KOPT-K1 (cell line): Measurements from ENCODE around the gene CEP170B.

Experiments
- H3K27ac ChIP-seq: fragments of 200-600 bp; sonication (generic); 2 replicates; pipeline ENCODE4 v1.5.1; 2016; ENCODE audit warnings: antibody characterized with exemption, mild to moderate bottlenecking, low read depth, low read length; ENCODE audit not compliant: poor library complexity, severe bottlenecking
- H3K36me3 ChIP-seq: fragments of 200-600 bp; sonication (generic); 2 replicates; pipeline ENCODE4 v1.5.1; 2017; ENCODE audit warnings: antibody characterized with exemption, mild to moderate bottlenecking, low read length, moderate library complexity; ENCODE audit not compliant: insufficient read depth
- H3K9me3 ChIP-seq: fragments of 200-600 bp; sonication (generic); 2 replicates; pipeline ENCODE4 v1.5.1; 2017; ENCODE audit warnings: antibody characterized with exemption, low read length, mild to moderate bottlenecking; ENCODE audit not compliant: insufficient read depth, poor library complexity, severe bottlenecking

The CEP170B gene

GRCh38 chr14:104931771-104932675, 67.0 kb downstream of the CEP170B start:
- H3K27ac ChIP-seq: no peak overlapping the region
- H3K36me3 ChIP-seq: no peaks in the 10 kb centered on the region

GRCh38 chr14:104932676-104933631, 67.9 kb downstream of the CEP170B start:
- no peak overlapping the region for H3K27ac ChIP-seq
- H3K36me3 ChIP-seq: no peaks in the 10 kb centered on the region
- no peaks in the 10 kb centered on the region for H3K9me3 ChIP-seq

More at GRCh38 chr14:104931771-104932675, 67.0 kb downstream of the CEP170B start:
- no peaks in the 10 kb centered on the region for H3K9me3 ChIP-seq

DNA sequence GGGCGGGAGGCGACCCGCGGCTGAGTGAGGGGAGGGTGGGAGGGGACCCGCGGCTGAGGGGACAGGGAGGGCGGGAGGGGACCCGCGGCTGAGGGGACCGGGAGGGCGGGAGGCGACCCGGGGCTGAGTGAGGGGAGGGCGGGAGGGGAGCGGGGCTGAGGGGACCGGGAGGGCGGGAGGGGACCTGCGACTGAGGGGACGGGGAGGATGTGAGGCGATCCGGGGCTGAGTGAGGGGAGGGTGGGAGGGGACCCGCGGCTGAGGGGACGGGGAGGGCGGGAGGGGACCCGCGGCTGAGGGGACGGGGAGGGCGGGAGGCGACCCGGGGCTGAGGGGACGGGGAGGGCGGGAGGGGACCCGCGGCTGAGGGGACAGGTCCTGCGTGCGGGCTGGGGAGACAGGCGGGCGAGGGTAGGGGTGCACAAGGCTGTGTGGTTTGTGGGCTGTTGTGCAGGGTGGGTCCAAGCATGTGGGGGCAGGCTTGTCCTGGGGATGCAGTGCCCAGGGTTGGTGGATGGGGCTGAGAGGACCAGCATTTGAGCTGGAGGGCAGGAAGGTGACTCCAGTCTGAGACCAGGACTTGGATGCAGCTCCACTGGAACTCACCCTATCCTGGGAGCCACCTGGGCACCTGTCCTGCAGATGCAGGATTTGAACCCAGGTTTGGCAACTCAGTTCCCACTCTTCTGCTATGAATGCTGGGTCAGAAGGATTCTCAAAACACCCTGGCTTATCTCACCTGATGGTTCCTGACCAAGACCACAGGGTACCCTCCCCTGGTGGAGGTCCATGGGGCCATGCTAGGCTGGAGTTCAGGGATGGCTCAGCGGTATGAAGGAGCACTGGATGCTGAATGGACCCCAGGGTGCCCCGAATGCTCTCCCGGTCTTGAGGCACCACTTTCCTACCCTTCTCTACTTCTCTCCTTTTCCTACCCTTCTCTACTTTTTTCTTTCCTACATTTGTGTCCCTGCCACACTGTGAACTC, 69.0 kb downstream of the CEP170B start:
- Histone ChIP-seq H3K36me3 (no peaks in the 10 kb centered on the region), H3K9me3 (no peaks in the 10 kb centered on the region), H3K27ac (no peak overlapping the region)

DNA sequence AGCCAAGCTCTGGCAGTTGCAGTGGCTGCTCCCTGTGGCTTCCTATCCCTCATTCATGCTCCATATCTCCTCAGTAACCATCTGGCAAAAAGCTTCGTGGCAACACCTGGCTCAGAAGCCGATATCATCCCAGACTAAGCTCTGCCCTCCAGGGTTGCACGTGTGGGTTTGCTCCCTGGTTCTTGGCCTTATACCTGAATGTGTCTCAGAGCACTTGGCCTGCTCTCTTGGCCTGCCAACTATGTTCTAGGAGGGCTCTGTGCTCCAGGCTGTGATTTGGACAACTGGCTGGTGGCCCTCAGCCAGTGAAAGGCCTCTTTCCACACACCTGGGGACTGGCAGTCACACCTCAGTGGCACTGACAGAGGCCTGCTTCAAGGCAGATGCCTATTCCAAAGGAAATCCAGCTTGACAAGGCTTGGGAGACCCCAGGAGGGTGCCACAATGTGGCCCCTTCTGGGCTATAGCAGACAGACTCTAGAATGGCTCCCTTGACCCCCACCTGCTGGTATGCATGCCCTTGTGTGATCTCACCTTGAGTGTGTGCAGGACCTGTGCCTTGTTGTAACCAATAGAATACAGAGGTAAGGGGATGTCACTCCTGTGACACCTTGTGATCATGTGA, 70.1 kb downstream of the CEP170B start:
- Histone ChIP-seq H3K9me3 (no peaks in the 10 kb centered on the region), H3K36me3 (no peaks in the 10 kb centered on the region), H3K27ac (no peak overlapping the region)

DNA sequence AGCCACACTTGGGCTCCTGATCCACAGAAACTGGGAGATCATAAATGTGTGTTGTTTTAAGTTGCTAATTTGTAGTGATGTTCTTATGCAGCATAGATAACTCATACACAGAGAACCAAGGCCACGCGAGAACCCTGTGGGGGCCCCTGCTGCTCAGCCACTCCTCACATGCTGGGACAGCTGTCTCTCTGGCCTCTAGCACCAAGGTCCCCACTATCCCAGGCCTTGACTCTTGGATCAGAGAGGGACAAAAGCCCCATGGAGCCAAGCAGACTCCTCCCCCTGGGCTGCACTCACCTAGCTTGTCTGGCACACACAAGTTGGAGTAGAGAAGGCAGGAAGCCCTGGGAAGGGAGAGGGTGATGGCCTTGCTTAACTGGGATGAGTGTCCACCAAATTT, 70.9 kb downstream of the CEP170B start:
- no peaks in the 10 kb centered on the region for H3K9me3 ChIP-seq
- H3K36me3 ChIP-seq: no peaks in the 10 kb centered on the region
- H3K27ac ChIP-seq: no peak overlapping the region

DNA sequence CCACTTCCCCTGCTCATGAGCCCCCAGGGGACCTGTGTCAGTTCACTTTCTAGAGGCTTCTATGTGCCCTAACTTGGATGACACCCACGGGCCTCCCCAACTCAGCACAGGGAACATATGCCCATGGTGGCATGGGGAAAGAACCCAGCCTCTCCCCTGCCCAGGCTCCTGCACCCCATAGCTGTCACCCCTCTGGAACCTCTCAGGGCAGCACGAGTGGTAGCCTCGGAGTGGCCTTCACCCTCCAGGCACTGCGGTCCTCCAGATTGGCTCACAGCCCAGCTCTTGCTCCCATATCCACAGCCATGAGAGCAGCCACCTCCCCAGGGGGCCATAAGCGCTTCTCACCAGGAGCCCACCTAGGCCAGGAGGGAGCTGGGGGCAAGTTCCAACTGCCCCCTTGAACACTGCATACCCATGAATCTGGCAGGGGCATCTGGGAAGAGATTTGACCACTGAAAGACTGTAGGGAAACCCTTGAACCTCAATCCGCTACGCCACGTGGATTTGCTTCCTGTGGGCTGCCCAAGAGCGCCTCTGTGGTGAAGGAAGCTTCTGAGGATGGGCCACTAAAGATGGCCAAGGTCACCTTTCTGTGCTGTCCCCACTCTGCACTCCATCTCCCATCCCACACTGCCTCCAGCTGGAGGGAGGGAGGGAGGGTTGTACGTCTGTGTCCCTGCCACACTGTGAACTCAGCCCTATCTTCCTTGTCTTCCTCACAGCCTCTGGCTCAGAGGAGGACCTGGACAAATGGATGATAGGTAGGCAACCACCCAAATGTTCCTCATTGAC, 71.5 kb downstream of the CEP170B start:
- H3K27ac ChIP-seq: no peak overlapping the region

DNA sequence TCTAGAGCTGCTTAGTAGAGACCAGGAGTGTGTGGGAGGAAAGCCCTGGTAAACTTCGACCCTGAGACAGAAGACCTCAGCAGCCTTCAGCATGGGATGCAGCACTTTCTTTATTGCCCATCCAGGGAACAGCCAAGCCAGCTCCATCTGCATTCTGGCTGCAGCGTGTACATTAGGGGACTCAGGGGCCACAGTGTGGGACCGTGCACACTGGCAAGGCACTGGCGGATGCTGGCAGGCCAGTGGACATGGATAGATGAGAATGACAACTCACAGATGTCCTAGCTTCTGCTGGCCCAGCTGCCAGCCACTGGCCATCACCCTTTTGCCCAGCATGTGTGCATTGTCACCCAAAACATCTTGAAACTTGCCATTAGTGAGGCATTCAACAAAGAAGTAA, 72.1 kb downstream of the CEP170B start:
- Histone ChIP-seq H3K9me3 (no peaks in the 10 kb centered on the region), H3K36me3 (no peaks in the 10 kb centered on the region), H3K27ac (no peak overlapping the region)

More for the DNA sequence above, 71.5 kb downstream of the CEP170B start:
- Histone ChIP-seq H3K36me3 (no peaks in the 10 kb centered on the region), H3K9me3 (no peaks in the 10 kb centered on the region)

GRCh38 chr14:104937694-104938365, 72.8 kb downstream of the CEP170B start:
- Histone ChIP-seq H3K9me3 (no peaks in the 10 kb centered on the region), H3K27ac (no peak overlapping the region), H3K36me3 (no peaks in the 10 kb centered on the region)

GRCh38 chr14:104938436-104938835, 73.4 kb downstream of the CEP170B start:
- Histone ChIP-seq H3K36me3 (no peaks in the 10 kb centered on the region), H3K9me3 (no peaks in the 10 kb centered on the region), H3K27ac (no peak overlapping the region)

DNA sequence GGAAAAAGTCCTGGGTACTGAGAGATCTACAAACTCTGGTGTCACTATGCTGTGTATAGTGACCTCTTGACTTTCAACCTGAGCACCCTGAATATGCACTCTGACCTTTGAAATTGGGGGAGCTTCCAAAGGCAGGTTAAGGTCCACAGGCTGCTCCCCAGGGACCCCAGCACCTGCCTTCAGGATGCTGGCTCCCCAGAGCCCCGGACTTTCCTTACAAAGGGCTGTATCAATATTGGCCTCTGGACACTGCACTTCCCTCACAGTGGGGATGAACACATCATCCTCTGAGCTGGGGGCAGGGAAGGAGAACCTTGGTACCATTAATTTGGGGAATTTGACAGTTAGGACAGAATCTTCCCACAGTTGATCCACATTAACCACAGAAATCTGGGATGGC, 73.9 kb downstream of the CEP170B start:
- H3K36me3 ChIP-seq: no peaks in the 10 kb centered on the region
- H3K9me3 ChIP-seq: no peaks in the 10 kb centered on the region
- no peak overlapping the region for H3K27ac ChIP-seq

DNA sequence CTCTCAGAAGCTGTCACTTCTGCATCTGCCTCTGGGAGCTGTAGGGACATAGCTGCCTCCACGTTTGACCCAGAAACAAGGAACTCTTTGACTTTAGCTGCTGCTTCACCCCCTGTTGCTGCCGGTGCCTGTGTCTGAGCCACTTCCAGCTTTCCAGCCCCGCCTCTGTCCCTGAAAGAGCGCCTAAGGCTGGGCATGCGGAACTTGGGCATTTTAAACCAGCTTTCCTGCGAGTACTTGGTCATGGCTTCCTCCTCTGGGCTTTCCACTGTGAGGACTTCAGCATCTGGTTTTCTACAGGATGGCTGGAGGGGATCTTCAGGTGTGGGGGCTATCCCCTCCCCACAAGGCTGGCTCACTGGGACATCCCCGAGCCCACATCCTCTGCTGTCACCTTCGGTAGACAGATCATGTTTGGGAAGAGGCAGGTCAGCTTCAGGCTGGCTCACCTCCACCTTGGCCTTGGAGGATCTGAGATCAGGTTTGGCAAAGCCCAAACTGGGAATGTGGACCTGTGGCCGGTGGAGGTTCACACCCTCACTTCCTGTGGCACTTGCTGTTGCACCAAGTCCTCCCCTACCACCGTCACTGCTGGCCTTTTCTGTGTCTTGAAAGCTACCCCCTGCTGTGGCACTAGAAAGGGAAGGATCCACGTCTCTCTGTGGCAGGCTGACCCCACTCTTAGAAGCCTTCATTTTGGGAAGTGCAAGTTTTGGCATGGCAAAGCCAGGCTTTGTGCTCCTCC, 74.8 kb downstream of the CEP170B start:
- Histone ChIP-seq H3K9me3 (no peaks in the 10 kb centered on the region), H3K27ac (no peak overlapping the region), H3K36me3 (no peaks in the 10 kb centered on the region)

DNA sequence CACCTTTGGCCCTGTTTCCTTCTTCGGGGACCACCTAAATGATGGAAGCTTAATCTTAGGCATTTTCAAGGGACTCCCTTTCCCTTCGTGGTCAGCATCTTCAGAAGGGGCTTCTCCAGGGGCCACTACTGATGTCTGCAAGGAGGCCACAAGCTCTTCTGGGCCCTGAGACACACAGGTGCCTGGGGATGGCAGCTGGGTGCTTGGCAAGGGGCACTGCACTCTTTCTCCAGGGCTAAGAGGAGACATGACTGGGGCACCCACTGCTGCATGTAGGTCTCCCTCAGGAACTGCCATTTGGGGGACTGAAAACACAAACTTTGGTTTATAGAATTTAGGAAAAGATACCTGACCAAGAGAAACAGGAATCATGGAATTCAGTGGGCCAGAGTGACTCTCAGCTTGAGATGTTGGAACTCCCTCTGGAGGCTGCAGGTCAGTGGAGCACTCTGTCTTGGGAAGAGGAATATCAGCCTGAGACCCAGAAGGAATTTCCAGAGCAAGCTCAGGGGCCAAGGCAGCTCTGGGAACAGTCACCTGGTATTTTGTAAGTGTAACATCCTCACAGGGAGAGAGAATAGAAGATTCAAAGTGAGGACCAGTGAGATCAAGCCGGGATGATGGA, 75.6 kb downstream of the CEP170B start:
- no peaks in the 10 kb centered on the region for H3K36me3 ChIP-seq
- H3K27ac ChIP-seq: no peak overlapping the region
- no peaks in the 10 kb centered on the region for H3K9me3 ChIP-seq
